ENCODE measurements around the gene PTPN18.

- TF ChIP-seq POLR2A (IDR thresholded peaks at IDR 0.05; ENCODE audit: low read depth, low read length) = no peak
- TF ChIP-seq CEBPB (IDR thresholded peaks at IDR 0.05; ENCODE audit: low read depth, low read length) = no peak
Observed at GRCh38 chr2:130370490-130370889, 14.6 kb downstream of the PTPN18 start.

Measured in IMR-90 (cell line).